Measurements from ENCODE around the gene ZBTB4.

DNA sequence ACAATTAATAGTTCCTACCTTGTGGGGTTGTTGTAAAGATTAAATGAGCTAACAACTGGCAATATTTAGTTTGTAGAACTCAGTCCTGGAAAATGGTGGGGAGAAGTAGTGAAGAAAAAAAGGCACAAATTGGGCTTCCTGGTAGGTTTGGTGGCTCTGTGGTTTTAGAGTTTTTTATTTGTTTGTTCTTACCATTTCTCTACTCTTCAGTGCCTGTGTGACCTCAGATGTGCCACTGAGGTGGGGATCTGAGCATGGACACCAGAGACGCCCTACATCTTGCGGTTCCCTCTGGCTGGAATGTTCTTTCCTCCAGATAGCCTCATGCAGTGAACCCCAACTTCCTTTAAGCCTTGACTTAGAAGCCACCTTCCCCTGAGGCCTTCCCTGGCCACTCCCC lies 7.7 kb downstream of the ZBTB4 start:
- TF ChIP-seq, protein P1, sequence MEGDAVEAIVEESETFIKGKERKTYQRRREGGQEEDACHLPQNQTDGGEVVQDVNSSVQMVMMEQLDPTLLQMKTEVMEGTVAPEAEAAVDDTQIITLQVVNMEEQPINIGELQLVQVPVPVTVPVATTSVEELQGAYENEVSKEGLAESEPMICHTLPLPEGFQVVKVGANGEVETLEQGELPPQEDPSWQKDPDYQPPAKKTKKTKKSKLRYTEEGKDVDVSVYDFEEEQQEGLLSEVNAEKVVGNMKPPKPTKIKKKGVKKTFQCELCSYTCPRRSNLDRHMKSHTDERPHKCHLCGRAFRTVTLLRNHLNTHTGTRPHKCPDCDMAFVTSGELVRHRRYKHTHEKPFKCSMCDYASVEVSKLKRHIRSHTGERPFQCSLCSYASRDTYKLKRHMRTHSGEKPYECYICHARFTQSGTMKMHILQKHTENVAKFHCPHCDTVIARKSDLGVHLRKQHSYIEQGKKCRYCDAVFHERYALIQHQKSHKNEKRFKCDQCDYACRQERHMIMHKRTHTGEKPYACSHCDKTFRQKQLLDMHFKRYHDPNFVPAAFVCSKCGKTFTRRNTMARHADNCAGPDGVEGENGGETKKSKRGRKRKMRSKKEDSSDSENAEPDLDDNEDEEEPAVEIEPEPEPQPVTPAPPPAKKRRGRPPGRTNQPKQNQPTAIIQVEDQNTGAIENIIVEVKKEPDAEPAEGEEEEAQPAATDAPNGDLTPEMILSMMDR (IDR thresholded peaks at IDR 0.05; ENCODE audit: borderline replicate concordance, extremely low read depth, low read length, poor library complexity, severe bottlenecking): no peak
- no peak for TF ChIP-seq EZH2 (IDR thresholded peaks at IDR 0.05; ENCODE audit: borderline replicate concordance, low read depth, low read length, severe bottlenecking)
